HFF-Myc (cell line): ENCODE data around the gene CSGALNACT2.

Source experiments
- DNase-seq: peaks from one replicate; pipeline ENCODE4 v3.0.0-alpha.2; 2011; ENCODE audit warnings: low read depth; ENCODE audit errors: extremely low read depth
- H3K4me3 ChIP-seq: replicated peaks from 2 replicates; pipeline ENCODE4 v1.5.1; 2011; ENCODE audit warnings: low read depth, mild to moderate bottlenecking, control low read depth, low read length
- TF ChIP-seq, protein P1 (sequence below): IDR thresholded peaks from 2 replicates; pipeline ENCODE4 v1.5.1; 2012; ENCODE audit warnings: mild to moderate bottlenecking, low read depth, low read length, control low read depth; ENCODE audit errors: missing control alignments

CSGALNACT2 gene

DNA sequence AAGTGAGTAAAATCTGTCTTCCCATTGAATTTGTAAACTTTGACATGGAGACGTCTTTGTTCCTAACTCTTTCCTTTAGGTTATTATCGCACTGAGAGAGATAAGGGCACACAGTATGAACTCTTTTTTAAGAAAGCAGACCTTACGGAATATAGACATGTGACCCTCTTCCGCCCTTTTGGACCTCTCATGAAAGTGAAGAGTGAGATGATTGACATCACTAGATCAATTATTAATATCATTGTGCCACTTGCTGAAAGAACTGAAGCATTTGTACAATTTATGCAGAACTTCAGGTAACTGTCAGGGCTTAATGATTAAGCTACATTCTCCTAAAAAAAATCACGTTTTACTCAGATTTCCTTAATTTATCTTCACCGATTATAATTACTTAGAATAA lies 20.4 kb downstream of the CSGALNACT2 start:
- TF ChIP-seq, protein P1, sequence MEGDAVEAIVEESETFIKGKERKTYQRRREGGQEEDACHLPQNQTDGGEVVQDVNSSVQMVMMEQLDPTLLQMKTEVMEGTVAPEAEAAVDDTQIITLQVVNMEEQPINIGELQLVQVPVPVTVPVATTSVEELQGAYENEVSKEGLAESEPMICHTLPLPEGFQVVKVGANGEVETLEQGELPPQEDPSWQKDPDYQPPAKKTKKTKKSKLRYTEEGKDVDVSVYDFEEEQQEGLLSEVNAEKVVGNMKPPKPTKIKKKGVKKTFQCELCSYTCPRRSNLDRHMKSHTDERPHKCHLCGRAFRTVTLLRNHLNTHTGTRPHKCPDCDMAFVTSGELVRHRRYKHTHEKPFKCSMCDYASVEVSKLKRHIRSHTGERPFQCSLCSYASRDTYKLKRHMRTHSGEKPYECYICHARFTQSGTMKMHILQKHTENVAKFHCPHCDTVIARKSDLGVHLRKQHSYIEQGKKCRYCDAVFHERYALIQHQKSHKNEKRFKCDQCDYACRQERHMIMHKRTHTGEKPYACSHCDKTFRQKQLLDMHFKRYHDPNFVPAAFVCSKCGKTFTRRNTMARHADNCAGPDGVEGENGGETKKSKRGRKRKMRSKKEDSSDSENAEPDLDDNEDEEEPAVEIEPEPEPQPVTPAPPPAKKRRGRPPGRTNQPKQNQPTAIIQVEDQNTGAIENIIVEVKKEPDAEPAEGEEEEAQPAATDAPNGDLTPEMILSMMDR: no peak
- no peak for DNase-seq
- no peak overlapping the region for H3K4me3 ChIP-seq

DNA sequence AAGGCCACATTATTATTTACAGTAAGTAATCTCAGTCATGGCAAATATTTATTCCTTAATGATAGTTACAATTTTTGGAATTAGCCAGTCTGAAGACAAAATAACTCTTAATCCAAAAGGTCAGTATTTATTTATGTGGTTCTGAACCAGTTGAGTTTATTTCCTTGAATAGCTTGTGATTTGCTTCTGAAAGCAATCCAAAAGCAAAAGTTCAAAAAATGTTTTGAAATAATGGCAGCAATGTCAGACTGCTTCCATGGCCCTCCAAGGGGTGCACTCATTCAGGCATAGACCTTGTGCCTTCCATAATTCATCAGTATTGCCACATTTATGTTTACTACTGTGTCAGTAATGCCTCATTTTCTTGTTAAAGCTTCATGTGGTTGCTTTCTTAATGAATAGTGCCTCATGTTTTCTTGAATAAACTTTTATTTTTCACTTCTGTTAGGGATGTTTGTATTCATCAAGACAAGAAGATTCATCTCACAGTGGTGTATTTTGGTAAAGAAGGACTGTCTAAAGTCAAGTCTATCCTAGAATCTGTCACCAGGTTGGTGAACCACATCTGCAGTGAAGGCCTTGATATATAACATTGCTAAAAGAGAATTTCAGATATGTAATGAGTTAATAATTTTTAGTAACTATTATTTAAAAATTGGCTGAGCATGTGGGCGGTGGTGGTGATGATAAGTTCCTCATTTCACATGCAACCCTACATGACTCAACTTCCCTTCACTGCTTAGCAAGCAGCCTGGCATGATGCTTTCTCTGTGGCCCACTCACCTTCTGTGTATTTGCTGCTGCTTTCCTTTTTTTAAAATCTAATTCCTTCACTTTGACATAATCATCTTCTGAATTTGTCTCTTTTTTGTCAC lies 22.0 kb downstream of the CSGALNACT2 start:
- DNase-seq: no peak
- TF ChIP-seq, protein P1: no peak
- H3K4me3 ChIP-seq: no peak overlapping the region

DNA sequence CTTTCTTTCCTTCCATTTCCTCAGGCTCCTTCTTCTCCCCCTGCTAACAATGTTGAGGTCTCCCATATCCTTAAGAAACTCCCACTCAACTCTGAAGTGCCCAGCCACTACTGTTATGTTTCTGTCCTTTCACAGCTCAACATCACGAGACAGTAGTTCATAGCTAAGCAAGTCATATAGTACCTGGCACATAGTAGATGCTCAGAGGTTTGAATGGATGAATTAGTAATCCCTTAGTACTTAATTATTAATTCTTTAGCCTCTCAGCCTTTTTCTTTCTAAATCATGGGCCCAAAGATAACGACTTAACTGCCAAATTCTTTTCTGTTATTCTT lies 22.6 kb downstream of the CSGALNACT2 start:
- H3K4me3 ChIP-seq: no peak overlapping the region
- no peak for DNase-seq
- TF ChIP-seq, protein P1: no peak

DNA sequence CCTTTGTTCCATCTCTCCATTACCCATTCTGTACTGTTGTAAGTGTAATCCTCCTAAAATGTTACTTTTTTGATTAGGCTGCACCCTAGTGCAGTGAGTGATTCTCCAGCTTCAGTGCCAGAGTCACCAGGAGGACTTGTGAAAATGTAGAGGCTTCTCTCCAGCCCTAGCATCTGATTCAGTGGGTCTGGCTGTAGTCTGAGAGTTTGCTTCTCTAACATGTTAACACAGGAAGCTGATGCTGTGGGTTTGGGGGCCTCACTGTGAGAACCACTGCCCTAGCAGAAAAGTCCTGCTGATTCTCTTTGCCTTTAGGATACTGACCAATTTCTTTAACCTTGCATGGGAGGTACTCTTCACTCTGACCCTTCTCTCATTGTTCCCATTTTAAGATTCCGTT lies 24.4 kb downstream of the CSGALNACT2 start:
- DNase-seq: no peak
- TF ChIP-seq, protein P1: no peak
- H3K4me3 ChIP-seq: no peak overlapping the region

DNA sequence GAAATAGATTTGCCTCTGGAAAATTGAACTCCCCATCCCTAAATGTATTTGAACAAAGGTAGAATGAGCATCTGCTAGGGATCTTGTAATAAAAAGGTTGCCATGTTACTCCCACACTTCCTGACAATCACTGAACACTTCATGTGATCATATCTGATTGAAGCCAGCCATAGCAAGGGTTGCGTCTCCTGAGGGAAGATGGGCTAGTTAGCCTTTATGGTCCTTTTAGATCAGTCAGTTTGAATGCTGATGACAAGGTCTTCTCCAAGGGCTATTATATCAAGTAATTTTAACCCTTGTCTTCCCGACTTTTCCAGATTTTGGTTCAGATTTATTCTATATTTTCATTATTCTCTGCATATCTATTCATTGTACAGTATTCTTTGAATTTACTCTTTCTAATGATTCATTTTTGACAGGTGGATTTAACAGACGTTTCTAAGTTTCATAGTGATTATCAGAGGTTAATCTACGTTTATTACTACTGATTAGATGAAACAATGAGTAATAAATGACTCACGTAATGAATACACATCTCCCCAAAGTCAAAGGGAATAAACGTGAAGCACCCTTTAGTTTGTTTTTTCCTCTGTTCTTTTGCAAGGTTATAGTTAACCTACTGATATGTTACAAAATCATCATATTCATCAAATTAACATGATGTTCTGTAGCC lies 28.1 kb downstream of the CSGALNACT2 start:
- TF ChIP-seq, protein P1: no peak
- no peak for DNase-seq
- H3K4me3 ChIP-seq: no peak overlapping the region

DNA sequence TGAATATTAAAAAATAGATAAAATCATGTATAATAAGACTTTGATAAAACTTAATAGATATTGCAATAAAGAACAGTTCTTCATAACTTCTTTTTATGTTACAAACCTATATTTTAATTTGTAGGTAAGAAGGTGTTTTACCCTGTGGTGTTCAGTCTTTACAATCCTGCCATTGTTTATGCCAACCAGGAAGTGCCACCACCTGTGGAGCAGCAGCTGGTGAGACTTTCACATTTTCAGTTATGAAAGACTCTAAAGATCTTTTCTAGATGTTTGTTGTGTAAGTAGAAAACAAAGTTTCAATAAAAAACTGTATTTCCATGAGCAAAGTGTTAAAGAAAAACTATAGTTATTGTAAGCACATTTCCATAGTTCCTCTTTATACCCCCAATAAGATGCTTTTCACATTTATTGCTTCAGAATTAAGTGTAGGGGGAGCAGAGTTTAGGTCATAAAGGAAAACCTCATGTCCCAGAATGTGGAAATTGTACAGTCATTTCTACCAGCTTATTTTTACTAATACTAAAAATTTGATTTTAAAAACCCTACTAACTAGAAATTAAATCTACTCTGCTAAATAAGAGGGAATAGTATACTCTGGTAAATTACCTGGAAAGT lies 28.7 kb downstream of the CSGALNACT2 start:
- H3K4me3 ChIP-seq: no peak overlapping the region
- TF ChIP-seq, protein P1: no peak
- DNase-seq: no peak
